GM15510 (cell line): ENCODE data around the gene CLK3.

Source experiments
- POLR2A ChIP-seq: IDR thresholded peaks from 3 replicates; pipeline ENCODE4 v1.6.1; 2011; ENCODE audit warnings: borderline replicate concordance; ENCODE audit not compliant: insufficient read length; ENCODE audit errors: extremely low read depth

CLK3 gene

GRCh38 chr15:74642734-74643664 is 27.4 kb downstream of the CLK3 start:
- no peak for TF ChIP-seq POLR2A

DNA sequence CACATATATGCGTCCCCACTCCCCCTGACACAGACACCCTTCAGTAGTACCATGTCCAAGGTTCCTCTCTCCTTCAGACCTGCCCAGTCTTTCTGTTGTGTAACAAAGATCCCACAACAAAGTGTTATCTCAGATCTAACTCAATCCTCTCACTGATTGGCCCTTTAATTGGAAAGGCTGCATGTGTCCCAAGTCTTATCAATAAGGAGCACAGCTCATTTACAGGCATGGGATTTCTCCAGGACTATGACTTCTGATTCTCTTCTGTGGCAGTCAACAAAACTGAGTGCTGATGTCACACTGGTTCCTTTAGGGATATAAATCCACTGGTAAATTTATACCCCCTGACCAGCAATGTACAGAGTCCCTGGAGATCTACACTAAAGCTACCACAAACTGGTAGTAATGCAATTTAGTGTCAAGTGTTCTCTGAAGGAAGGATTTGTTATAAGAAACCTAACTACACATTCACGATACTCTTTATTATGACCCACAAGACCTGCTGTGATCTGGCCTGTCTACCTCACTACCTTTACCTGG is 28.1 kb downstream of the CLK3 start:
- TF ChIP-seq POLR2A, result no peak

DNA sequence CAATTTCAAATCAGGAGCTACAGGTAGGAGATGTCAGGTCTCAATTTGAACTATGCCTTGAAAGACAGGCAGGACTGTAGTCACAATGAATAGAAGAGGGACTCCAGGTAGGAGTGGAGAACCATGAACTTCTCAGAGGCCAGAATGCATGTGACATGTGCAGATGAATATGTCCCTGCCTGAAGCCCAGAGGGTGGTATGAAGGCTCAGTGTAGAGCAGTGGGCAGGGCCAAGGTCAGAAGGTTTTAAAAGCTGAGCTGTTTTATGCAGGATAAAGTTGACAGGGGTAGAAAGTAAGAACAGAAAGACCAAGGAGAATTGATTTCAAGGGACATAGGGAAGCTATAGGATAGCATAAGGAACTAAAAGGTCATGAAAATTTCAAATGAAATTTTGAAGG is 30.8 kb downstream of the CLK3 start:
- TF ChIP-seq POLR2A, result no peak

- TF ChIP-seq POLR2A, result no peak
These were observed 32.6 kb downstream of the CLK3 start for GRCh38 chr15:74648051-74648842.

DNA sequence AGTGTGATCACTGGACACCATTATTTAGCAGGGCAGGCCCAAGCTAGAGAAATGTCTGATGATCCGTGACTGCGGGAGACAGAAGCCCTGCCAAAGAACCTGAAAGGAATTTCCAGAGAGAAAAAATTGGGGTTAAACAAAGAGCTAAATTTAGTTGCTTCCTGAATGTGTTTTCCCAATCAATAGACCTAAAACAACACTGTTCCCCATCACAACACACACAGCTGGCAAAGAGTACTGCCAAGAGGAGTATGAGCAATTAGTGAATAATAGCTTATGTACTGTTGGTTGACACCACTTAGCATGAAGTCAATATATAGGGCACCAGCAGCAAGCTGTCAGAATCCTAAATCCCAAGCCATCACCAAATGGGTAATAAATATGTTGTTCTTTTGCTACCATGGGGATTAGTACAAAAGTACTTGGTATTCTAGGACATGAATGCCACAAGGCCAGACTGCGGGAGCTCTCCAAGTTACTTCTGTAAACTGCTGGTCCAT is 35.7 kb downstream of the CLK3 start:
- TF ChIP-seq POLR2A, result no peak

GRCh38 chr15:74653426-74654102 is 37.9 kb downstream of the CLK3 start:
- TF ChIP-seq POLR2A, result no peak

DNA sequence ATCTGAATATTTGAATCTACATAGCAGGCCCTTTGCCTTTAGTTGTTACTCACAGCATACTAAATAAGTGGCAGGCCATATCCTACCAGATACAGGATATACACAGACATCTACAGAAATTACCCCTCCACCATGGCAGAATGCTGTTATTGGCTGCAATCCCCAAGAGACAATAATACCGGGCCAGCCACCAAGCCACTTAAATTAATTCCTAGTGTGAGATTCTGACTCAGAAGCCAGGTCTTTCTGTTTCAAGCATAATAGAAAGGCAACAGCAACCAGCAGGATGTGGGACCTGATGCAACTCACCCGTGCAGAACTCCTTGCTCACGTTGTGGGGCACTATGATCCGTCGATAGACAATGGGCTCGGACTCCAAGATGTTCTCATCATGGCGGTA is 39.8 kb downstream of the CLK3 start:
- TF ChIP-seq POLR2A, result no peak

- no peak for TF ChIP-seq POLR2A
These were observed 41.4 kb downstream of the CLK3 start for GRCh38 chr15:74656935-74657535.

- no peak for TF ChIP-seq POLR2A
These were observed 42.2 kb downstream of the CLK3 start for GRCh38 chr15:74657846-74658245.

DNA sequence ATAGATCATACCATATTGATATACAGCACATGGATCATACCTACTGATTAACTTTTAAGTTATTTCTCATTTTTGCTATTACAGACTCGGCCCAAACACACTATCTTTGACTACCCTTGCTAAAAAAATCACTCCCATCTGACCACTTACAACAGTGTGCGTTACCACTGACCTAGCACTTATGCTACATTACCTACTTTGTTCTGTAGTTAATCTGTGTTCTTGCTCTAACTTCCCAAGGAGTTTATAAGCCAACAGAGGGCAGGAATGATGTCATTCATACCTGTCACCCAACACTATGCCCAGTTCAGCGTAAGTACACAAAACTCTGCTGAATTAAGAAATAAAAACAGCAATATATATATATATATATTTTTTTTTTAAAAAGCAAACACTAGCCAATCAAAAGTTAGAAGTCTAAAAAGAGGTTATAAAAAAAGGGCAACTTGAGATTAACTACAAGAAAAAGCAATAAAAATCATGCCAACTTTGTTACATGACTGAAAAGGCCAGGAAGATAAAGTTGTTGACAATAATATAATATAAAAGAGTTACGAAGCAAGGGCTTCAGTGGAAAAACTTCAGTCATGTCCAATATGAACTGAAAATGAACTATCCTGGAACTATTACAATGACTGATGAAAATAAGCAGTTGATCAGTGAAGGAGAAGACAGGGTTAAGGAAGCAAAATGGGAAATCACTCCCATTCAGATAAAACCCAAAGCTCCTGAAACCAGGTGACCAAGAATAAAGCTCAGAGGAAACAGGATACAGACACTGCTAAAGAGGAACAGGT is 46.6 kb downstream of the CLK3 start:
- TF ChIP-seq POLR2A, result no peak

GRCh38 chr15:74663303-74664027 is 47.8 kb downstream of the CLK3 start:
- no peak for TF ChIP-seq POLR2A

GRCh38 chr15:74664028-74664616 is 48.5 kb downstream of the CLK3 start:
- no peak for TF ChIP-seq POLR2A

DNA sequence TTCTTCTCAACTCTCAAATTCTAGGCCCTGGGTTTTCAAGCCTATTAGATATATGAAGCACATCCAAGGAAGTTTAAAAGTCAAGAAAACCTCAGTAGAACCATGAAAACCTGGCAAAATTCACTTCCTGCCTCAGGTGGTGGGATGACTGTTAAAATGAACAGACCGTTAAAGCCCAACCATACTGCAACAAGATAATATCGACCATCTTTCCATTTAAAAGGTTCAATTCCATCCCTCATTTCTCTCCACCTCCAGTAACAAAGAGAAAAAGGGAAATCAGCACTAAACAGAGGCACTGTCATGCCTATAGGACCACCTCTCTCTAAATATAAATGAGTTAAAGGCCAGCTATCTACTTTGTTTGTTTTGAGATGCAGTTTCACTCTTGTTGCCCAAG is 49.0 kb downstream of the CLK3 start:
- no peak for TF ChIP-seq POLR2A

- no peak for TF ChIP-seq POLR2A
These were observed 52.3 kb downstream of the CLK3 start for GRCh38 chr15:74667975-74668374.
